ENCODE measurements around the gene TP63. TPM values are rescaled to one million over a fixed set of nuclear protein-coding genes. Genes with fewer than 3 reads are reported as not detected.
"Not testable (repeated sequence)": the region's sequence is repeated elsewhere in the genome, so short reads cannot be mapped to it uniquely, and the experiment has no call there.

Gene TP63
- total and polyA plus RNA-seq, 11 donors = 0.11 to 1.4 (median 0.37) TPM

- Histone ChIP-seq H3K36me3 (no peaks in the 10 kb centered on the region), H3K27me3 (no peaks in the 10 kb centered on the region), H3K4me3 (no peak overlapping the region), H3K27ac (no peak overlapping the region), H3K4me1 (no peaks in the 10 kb centered on the region), H3K9me3 (peaks cover 0 to 37% (median 12%) of the 10 kb centered on the region in 12 donors)
- no peak for ATAC-seq
- no peak for DNase-seq
- WGBS, 4 donors = 87 to 98% (median 95%) methylated on average over 3 to 5 of the region's 5 CpGs
- intact Hi-C loops (cut with DNase I) = no loop called here
- no peak for TF ChIP-seq POLR2A (IDR thresholded peaks at IDR 0.05)
- no peak for TF ChIP-seq CTCF (IDR thresholded peaks at IDR 0.05)
These were observed 113.0 kb downstream of the TP63 start for GRCh38 chr3:189744235-189744634.

- Histone ChIP-seq H3K36me3 (no peaks in the 10 kb centered on the region), H3K27ac (no peak overlapping the region), H3K9me3 (peaks cover 0 to 44% (median 12%) of the 10 kb centered on the region in 12 donors), H3K4me1 (no peaks in the 10 kb centered on the region), H3K4me3 (no peak overlapping the region), H3K27me3 (no peaks in the 10 kb centered on the region)
- WGBS, 4 donors = 90 to 100% (median 93%) methylated on average over 1 of the region's 1 CpG
- TF ChIP-seq CTCF (IDR thresholded peaks at IDR 0.05) = no peak
- no peak for TF ChIP-seq POLR2A (IDR thresholded peaks at IDR 0.05)
- ATAC-seq = no peak
- no peak for DNase-seq
- intact Hi-C loops (cut with DNase I) = no loop called here
These were observed 114.4 kb downstream of the TP63 start for GRCh38 chr3:189745622-189746021.

- intact Hi-C loops (cut with DNase I) = no loop called here
- 74 to 85% (median 77%) methylated on average over 2 of the region's 2 CpGs for WGBS, 4 donors
- Histone ChIP-seq H3K27ac (no peak overlapping the region), H3K4me3 (no peak overlapping the region), H3K9me3 (peaks cover 0 to 49% (median 12%) of the 10 kb centered on the region in 12 donors), H3K36me3 (no peaks in the 10 kb centered on the region), H3K27me3 (no peaks in the 10 kb centered on the region), H3K4me1 (no peaks in the 10 kb centered on the region)
- DNase-seq (no peak), ATAC-seq (no peak)
- TF ChIP-seq CTCF (IDR thresholded peaks at IDR 0.05) (no peak), POLR2A (IDR thresholded peaks at IDR 0.05) (no peak)
These were observed 116.9 kb downstream of the TP63 start for GRCh38 chr3:189748046-189748445.

- H3K27me3 ChIP-seq; H3K4me1 ChIP-seq; intact Hi-C loops (cut with DNase I); DNase-seq; ATAC-seq; H3K4me3 ChIP-seq; H3K27ac ChIP-seq; H3K36me3 ChIP-seq: not testable (repeated sequence)
- peaks cover 0 to 31% (median 3%) of the 10 kb centered on the region in 12 donors for H3K9me3 ChIP-seq
- WGBS, 4 donors = 94 to 100% (median 98%) methylated on average over 4 of the region's 4 CpGs
These were observed 119.8 kb downstream of the TP63 start for GRCh38 chr3:189750972-189751371.

- Histone ChIP-seq H3K36me3 (no peaks in the 10 kb centered on the region), H3K4me1 (no peaks in the 10 kb centered on the region), H3K27me3 (no peaks in the 10 kb centered on the region), H3K9me3 (peaks cover 0 to 15% (median 0%) of the 10 kb centered on the region in 12 donors), H3K27ac (no peak overlapping the region), H3K4me3 (no peak overlapping the region)
- no peak for ATAC-seq
- no peak for TF ChIP-seq CTCF (IDR thresholded peaks at IDR 0.05)
- TF ChIP-seq POLR2A (IDR thresholded peaks at IDR 0.05) = no peak
- WGBS, 4 donors = 75 to 93% (median 85%) methylated on average over 2 of the region's 2 CpGs
- no peak for DNase-seq
- intact Hi-C loops (cut with DNase I) = no loop called here
These were observed 123.2 kb downstream of the TP63 start for GRCh38 chr3:189754356-189754755.
